SHP77 (cell line): Measurements from ENCODE around the gene PINLYP.
"Not testable (repeated sequence)": the region's sequence is repeated elsewhere in the genome, so short reads cannot be mapped to it uniquely, and the experiment has no call there.

Experiments used
- DNase-seq, 2 experiments: peaks; one replicate each; lab custom pipeline; 2025; lab: John Stamatoyannopoulos, UW

Gene PINLYP

GRCh38 chr19:43582495-43582894 is 6.9 kb downstream of the PINLYP start:
- DNase-seq, result no peak

GRCh38 chr19:43584484-43584883 is 8.9 kb downstream of the PINLYP start:
- no peak for DNase-seq

GRCh38 chr19:43586346-43586745 is 10.7 kb downstream of the PINLYP start:
- no peak for DNase-seq

GRCh38 chr19:43587029-43587428 is 11.4 kb downstream of the PINLYP start:
- not testable (repeated sequence) for DNase-seq

DNA sequence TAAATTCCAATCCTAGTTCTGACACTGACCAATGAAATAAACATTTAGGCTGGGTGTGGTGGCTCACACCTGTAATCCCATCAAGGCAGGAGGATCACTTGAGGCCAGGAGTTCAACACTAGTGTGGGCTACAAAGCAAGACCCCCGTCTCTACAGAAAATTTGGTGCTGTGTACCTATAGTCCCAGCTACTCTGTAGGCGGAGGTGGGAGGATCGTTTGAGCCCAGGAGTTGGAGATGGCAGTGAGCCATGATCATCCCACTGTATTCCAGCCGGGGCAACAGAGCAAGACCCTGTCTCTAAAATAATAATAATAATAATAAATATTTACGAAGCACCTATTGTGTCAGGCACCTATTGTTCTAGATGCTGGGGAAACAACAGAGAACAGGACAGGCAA is 13.7 kb downstream of the PINLYP start:
- no peak for DNase-seq

- DNase-seq, result no peak
These were observed 14.1 kb downstream of the PINLYP start for GRCh38 chr19:43589678-43590077.

DNA sequence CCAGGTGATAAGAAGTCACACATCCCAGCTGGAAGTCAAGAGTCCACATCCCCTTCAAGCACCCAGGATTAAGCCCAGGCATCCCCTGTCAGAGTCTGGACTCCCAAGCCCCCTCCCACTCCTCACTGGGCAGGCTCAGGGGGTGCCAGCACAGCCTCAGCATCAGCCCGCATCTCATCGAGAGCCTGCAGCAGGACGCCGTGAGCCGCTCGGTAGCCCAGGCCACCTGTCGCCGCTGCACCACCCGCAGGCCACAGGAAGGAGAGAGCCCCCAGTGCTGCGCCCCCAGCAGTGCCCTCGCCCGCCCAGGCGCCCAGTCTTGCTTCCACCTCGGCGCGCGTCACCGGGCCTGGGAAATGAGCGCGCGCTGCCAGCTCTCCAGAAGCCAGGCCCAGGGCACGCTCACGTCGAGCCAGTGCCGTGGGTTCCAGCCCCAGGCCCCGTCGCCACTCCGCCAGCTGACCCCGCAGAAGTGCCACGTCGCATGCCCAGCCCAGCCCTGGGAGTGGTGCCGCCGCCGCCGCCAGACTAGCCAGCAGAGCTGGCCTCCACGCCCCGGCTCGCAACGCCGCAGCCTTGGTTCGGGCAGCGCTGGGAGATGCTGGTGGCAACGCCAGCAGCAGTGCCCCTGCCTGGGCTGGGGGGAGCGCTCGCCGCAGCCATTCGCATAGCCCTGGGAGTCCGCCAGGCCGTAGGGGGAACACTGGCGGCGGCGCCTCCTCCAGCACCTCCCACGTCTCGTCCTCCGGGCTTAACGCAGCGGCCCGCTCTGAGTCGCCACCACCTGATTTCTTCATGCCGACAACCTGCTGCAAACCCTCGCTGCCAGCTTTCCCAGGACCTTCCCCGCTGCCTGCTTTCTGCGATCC is 16.5 kb downstream of the PINLYP start:
- DNase-seq, result no peak

- no peak for DNase-seq
These were observed 17.3 kb downstream of the PINLYP start for GRCh38 chr19:43592800-43593350.

- no peak for DNase-seq
These were observed 18.6 kb downstream of the PINLYP start for GRCh38 chr19:43594081-43594697.

- DNase-seq, result peak; percentile 18 to 60
These were observed 19.4 kb downstream of the PINLYP start for GRCh38 chr19:43594710-43595604.

DNA sequence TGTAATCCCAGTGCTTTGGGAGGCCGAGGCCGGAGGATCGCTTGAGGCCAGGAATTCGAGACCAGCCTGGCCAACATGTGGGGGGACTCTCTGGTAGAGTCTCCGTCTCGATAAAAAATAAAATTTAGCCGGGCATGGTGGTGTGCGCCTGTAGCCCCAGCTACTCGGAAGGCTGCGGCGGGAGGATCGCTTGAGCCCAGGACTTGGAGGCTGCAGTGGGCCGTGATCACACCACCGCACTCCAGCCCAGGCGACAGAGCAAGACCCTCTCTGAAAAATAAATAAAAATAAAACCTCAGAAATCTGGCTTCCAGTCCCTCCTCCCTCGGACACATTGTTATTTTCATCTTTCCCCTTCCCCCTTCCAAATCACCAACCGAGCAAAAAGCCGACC is 20.0 kb downstream of the PINLYP start:
- no peak for DNase-seq

GRCh38 chr19:43595999-43596841 is 20.6 kb downstream of the PINLYP start, which contains the start of the genes IRGQ and ZNF576:
TSS of gene IRGQ (minus strand) at chr19:43596134. CDS start at chr19:43595338, 796 bp downstream.
TSS of gene ZNF576 (plus strand) at chr19:43596595. CDS start at chr19:43597109, 514 bp downstream.
- DNase-seq, result peak; percentile 98 to 99

GRCh38 chr19:43596842-43597461 is 21.4 kb downstream of the PINLYP start:
- DNase-seq, result no peak

DNA sequence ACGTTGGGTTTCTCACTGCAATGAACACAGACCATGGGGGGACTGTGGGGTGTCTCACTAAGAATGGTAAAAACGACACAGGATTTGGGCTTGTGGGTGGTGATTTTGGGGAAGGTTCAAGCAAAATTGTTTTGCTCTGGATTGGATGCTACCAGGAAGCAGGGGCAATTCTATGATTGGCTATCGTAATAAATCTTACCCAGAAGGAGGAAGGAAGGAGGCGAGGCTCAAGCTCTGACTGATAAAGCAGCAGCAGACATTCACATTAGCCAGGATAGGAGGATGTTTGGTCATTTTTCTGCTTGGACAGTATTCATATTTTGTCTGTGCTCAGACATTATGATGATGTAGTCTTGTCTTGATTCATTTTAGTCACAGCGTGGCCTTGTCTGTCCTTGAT is 22.3 kb downstream of the PINLYP start:
- no peak for DNase-seq

DNA sequence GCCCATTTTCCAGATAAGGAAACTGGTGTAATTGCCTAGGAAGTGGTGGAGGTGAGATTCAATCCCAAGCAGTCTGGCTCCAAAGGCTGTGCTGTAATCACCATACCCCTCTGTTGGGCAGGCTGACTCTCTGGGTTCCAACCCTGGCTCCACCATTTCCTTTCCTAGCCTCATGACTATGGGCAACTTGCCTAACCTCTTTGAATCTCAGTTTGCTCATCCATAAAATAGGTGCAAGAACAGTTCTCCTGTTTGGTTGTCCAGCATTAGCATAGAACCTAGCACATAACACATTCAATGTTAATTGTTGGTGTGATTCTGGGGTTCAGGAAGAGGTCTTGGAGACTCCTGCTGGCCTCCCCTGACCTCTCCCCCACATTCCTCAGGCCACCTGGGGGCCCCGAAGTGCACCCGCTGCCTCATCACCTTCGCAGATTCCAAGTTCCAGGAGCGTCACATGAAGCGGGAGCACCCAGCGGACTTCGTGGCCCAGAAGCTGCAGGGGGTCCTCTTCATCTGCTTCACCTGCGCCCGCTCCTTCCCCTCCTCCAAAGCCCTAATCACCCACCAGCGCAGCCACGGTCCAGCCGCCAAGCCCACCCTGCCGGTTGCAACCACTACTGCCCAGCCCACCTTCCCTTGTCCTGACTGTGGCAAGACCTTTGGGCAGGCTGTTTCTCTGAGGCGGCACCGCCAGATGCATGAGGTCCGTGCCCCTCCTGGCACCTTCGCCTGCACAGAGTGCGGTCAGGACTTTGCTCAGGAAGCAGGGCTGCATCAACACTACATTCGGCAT is 23.0 kb downstream of the PINLYP start:
- DNase-seq, result no peak

GRCh38 chr19:43599635-43600295 is 24.2 kb downstream of the PINLYP start:
- DNase-seq, result no peak

DNA sequence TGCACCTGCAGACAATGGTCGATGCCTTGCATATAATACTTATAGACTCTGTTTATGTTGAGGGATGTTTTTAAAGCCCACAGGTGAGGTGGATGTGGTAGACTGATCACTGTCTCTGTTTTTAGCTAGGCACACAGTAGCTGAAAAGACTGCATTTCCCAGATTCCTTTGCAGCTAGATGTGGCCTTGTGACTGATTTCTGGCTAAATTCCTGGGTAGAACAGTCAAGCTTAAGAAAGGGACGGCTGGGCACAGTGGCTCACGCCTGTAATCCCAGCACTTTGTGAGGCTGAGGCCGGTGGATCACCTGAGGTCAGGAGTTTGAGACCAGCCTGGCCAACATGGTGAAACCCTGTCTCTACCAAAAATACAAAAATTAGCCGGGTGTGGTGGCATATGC is 24.7 kb downstream of the PINLYP start:
- DNase-seq, result not testable (repeated sequence)

GRCh38 chr19:43605875-43606568 is 30.4 kb downstream of the PINLYP start:
- no peak for DNase-seq
